Measurements from ENCODE around the gene AADACL3.

Gene AADACL3

DNA sequence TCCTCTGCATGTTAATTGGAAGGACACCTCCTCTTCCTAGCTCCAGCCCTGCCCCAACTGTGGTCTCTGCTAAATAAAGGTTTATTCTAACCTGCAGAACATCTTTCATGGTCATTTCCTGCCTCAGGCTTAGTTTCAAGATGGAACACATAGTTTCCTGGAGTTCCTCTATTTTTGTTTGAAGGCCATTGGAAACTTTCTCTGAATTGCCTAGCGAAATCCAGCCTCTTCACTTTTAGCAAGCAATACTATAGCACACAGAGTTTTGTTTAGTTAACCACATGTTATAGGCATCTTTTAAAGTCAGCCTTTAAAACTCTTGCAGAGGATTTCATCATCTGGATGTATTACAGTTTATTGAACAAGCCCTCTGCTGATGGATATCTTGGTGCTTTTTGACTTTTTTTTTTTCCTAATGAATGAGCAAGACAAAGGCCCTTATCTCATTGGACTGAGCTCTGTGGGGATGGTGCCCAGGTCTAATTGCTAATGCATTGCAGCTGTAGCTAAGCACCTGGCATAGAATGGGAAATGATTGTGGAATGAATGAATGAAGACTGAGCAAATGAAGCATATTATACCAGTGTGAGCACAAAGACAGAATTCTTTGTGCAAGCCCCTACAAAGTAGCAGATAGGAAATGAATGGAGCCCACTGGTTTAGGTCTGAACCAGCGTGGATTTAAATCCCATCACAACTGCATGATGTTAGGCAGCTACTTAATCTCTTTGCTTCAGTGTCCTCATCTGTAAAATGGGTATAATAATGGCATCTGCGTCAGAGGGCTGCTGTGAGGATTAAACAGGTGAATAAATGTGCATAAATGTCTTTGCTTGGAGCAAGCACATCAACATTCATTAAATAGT, 29.4 kb downstream of the AADACL3 start:
- DNase-seq: peak; percentile 59
- no peaks in the 10 kb centered on the region for H3K36me3 ChIP-seq
- no peaks in the 10 kb centered on the region for H3K9me3 ChIP-seq
- no peaks in the 10 kb centered on the region for H3K4me1 ChIP-seq
- H3K4me3 ChIP-seq (ENCODE audit: low read depth, low read length): no peak overlapping the region
- no peaks in the 10 kb centered on the region for H3K27me3 ChIP-seq
- TF ChIP-seq, protein P1, sequence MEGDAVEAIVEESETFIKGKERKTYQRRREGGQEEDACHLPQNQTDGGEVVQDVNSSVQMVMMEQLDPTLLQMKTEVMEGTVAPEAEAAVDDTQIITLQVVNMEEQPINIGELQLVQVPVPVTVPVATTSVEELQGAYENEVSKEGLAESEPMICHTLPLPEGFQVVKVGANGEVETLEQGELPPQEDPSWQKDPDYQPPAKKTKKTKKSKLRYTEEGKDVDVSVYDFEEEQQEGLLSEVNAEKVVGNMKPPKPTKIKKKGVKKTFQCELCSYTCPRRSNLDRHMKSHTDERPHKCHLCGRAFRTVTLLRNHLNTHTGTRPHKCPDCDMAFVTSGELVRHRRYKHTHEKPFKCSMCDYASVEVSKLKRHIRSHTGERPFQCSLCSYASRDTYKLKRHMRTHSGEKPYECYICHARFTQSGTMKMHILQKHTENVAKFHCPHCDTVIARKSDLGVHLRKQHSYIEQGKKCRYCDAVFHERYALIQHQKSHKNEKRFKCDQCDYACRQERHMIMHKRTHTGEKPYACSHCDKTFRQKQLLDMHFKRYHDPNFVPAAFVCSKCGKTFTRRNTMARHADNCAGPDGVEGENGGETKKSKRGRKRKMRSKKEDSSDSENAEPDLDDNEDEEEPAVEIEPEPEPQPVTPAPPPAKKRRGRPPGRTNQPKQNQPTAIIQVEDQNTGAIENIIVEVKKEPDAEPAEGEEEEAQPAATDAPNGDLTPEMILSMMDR (IDR thresholded peaks at IDR 0.05; ENCODE audit: low read depth, low read length): no peak

DNA sequence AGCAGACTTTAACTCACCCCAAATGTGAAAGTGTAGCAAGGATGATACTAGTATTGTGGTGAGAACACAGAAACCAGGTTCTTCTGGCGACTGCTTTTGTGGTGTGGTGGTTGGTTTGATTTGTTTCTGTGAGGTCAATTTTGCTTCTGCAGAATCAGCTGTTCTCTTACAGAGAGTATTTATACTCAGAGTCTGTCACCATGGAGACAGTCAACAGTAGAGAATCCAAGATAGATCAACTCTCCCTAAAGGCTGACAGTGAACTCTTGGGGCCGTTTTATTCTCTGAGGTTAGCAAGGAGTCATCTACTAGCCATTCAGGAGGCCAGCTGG, 30.0 kb downstream of the AADACL3 start, which contains the start of gene CFAP107:
CFAP107 (plus strand) TSS at position 209 of the 332 bp plus-strand sequence. CDS start 231 bp downstream, outside the sequence.
- Histone ChIP-seq H3K27me3 (no peaks in the 10 kb centered on the region), H3K9me3 (no peaks in the 10 kb centered on the region), H3K36me3 (no peaks in the 10 kb centered on the region), H3K4me1 (no peaks in the 10 kb centered on the region), H3K4me3 (ENCODE audit: low read depth, low read length) (no peak within 1 kb of the TSS)
- DNase-seq: no peak
- TF ChIP-seq, protein P1 (IDR thresholded peaks at IDR 0.05; ENCODE audit: low read depth, low read length): no peak

DNA sequence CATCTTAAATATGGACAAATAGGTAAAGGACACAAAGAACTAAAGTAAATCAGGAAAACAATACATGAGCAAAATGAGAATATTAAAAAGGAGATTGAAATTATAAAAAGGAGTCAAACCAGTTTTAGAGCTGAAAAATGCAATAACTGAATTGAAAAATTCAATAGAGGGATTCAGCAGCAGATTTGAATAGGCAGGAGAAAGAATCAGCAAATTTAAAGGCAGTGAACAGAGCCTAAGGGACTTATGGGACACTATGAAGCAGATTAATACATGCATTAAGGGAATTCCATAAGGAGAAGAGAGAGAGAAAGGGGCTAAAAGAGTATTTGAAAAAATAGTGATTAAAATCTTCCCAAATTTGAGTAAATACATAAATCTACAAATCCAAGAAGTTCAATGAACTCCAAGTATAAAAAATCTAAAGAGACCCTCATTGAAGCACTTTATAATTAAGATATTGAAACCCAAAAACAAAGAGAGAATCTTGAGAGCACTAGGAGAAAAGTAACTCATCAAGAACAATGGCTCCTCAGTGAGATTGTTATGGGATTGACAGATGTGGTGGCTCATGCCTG, 33.0 kb downstream of the AADACL3 start:
- TF ChIP-seq, protein P1 (IDR thresholded peaks at IDR 0.05; ENCODE audit: low read depth, low read length): no peak
- no peak for DNase-seq
- no peak overlapping the region for H3K4me3 ChIP-seq (ENCODE audit: low read depth, low read length)
- no peaks in the 10 kb centered on the region for H3K27me3 ChIP-seq
- H3K9me3 ChIP-seq: no peaks in the 10 kb centered on the region
- H3K4me1 ChIP-seq: no peaks in the 10 kb centered on the region
- H3K36me3 ChIP-seq: no peaks in the 10 kb centered on the region

DNA sequence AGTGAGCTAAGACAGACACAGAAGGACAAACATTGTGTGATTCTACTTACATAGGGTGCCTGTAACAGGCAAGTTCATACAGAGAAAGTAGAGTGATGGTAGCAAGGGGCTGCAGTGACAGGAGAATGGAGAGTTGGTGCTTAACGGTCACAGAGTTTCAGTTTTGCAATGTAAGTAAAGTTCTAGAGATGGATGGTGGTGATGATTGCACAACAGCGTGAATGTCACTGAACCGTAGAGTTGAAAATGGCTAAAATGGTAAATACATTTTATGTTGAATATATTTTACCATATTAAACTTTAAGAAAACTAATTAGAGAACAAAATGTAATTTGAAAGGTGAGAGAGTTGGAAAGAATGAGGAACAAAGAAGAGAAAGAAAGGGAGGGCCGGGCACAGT, 38.8 kb downstream of the AADACL3 start:
- Histone ChIP-seq H3K4me3 (ENCODE audit: low read depth, low read length) (no peak overlapping the region), H3K36me3 (no peaks in the 10 kb centered on the region), H3K27me3 (no peaks in the 10 kb centered on the region), H3K4me1 (no peaks in the 10 kb centered on the region), H3K9me3 (no peaks in the 10 kb centered on the region)
- TF ChIP-seq, protein P1 (IDR thresholded peaks at IDR 0.05; ENCODE audit: low read depth, low read length): no peak
- DNase-seq: no peak

DNA sequence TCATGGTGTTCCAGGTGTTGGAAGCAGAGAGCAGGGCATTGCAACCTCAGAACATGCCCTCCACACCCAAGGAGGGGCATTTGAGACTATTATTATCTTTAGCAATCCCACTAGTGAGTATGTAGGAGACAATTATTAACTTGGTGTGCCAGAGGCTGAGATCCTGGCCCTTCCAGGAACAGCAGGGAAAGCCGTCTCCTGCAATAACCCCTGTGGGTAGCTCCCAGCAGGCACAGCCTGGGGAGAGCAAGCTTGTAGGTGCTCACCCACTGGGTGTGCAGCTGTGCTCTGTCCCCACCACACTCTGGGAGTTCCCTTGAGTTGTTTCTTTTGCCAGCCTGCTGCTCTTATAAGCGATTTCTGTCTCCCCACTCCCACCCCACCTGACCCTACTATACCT, 40.4 kb downstream of the AADACL3 start:
- DNase-seq: no peak
- Histone ChIP-seq H3K27me3 (no peaks in the 10 kb centered on the region), H3K36me3 (no peaks in the 10 kb centered on the region), H3K4me1 (no peaks in the 10 kb centered on the region), H3K4me3 (ENCODE audit: low read depth, low read length) (no peak overlapping the region), H3K9me3 (no peaks in the 10 kb centered on the region)
- TF ChIP-seq, protein P1 (IDR thresholded peaks at IDR 0.05; ENCODE audit: low read depth, low read length): no peak
